ENCODE measurements around the gene MUC5AC. TPM values are rescaled to one million over a fixed set of nuclear protein-coding genes. Genes with fewer than 3 reads are reported as not detected.

MUC5AC gene
- total RNA-seq, 1 experiment from 2014 or later, result under 0.01 TPM

- Histone ChIP-seq H3K79me2 (ENCODE audit: insufficient read depth, low read length) (no peaks in the 10 kb centered on the region), H3K9me2 (ENCODE audit: insufficient read depth) (no peaks in the 10 kb centered on the region), H3K27ac (ENCODE audit: low read depth, low read length) (no peak overlapping the region), H3K36me3 (ENCODE audit: control insufficient read depth in 1 of 2, insufficient read depth in 2 of 2, low read length in 2 of 2) (no peaks in the 10 kb centered on the region), H4K20me1 (ENCODE audit: insufficient read depth) (no peaks in the 10 kb centered on the region), H3K9ac (ENCODE audit: low read length) (no peak overlapping the region), H3K9me3 (ENCODE audit: control insufficient read depth in 1 of 2, insufficient read depth in 1 of 2, low read depth in 1 of 2, low read length in 2 of 2) (peaks cover 0 to 3% of the 10 kb centered on the region in 2 experiments; a peak in 2 of 4 replicates), H2AFZ (ENCODE audit: low read depth, low read length, poor library complexity, severe bottlenecking) (no peak overlapping the region), H3K4me2 (ENCODE audit: low read length) (no peak overlapping the region), H3K4me1 (ENCODE audit: control insufficient read depth in 1 of 2, insufficient read depth in 2 of 2, low read length in 2 of 2) (no peaks in the 10 kb centered on the region), H3K4me3 (replicated peaks in 1 of 2; ENCODE audit: low read depth in 1 of 2, low read length in 2 of 2) (no peak overlapping the region), H3K27me3 (ENCODE audit: insufficient read depth, low read length) (no peaks in the 10 kb centered on the region; the same call in 1 of the 2 replicates)
- no TSS peak for BruUV-seq (replicated peaks)
- intact Hi-C loops (cut with micrococcal nuclease), result no loop called here
- ChIA-PET POLR2A (no interaction called here), CTCF (no interaction called here), RAD21 (ENCODE audit: low non-redundant PET in 1 of 2, low total read pairs in 2 of 2, uncharacterized antibody in 2 of 2, unreplicated experiment in 2 of 2) (no interaction called here)
- ATAC-seq, result no peak
- no peak for DNase-seq (ENCODE audit: low read depth, low spot score)
- TF ChIP-seq RAD21 (IDR thresholded peaks at IDR 0.05; ENCODE audit: low read depth), result no peak
- no peak for TF ChIP-seq POLR2AphosphoS5 (IDR thresholded peaks at IDR 0.05; ENCODE audit: low read depth, low read length)
- no peak for TF ChIP-seq POLR2A (IDR thresholded peaks at IDR 0.05; ENCODE audit: borderline replicate concordance, extremely low read depth, insufficient read depth, insufficient read length)
- no peak for TF ChIP-seq CTCF (IDR thresholded peaks at IDR 0.05 in 2 of 3, conservative IDR thresholded peaks at IDR 0.05 in 1 of 3; ENCODE audit: borderline replicate concordance in 1 of 3, insufficient read depth in 1 of 3, low read depth in 2 of 3, low read length in 2 of 3)
- TF ChIP-seq SRF (IDR thresholded peaks at IDR 0.05; ENCODE audit: low read depth), result no peak
- no peak for TF ChIP-seq ELF1 (IDR thresholded peaks at IDR 0.05; ENCODE audit: borderline replicate concordance, low read depth)
- no peak for TF ChIP-seq EZH2phosphoT487 (IDR thresholded peaks at IDR 0.05; ENCODE audit: borderline replicate concordance)
- TF ChIP-seq SIN3A (IDR thresholded peaks at IDR 0.05; ENCODE audit: low read depth), result no peak
- no peak for TF ChIP-seq ZNF274 (IDR thresholded peaks at IDR 0.05; ENCODE audit: low read depth, low read length)
- TF ChIP-seq EZH2 (IDR thresholded peaks at IDR 0.05), result no peak
These were observed 28.6 kb upstream of the MUC5AC start for GRCh38 chr11:1129143-1129610.
